B cell (primary cell): ENCODE data around the gene CELF2. TPM values are rescaled to one million over a fixed set of nuclear protein-coding genes. Genes with fewer than 3 reads are reported as not detected.

Experiments
- ATAC-seq: fragments of 200-7000 bp; cut with Tn5 transposase; one replicate; pipeline ENCODE4 v1.10.0; 2021; ENCODE audit warnings: low read depth, mild to moderate bottlenecking, moderate number of reproducible peaks, moderate library complexity
- CTCF ChIA-PET: fragments of 350-600 bp; sonication (Branson Sonifier 250); formaldehyde crosslinking; loops from one replicate; lab custom pipeline; 2021; ENCODE audit warnings: antibody characterized with exemption, inconsistent platforms; lab: Charles Lee
- POLR2A ChIA-PET: fragments of 350-600 bp; sonication (Branson Sonifier 250); formaldehyde crosslinking; loops from one replicate; lab custom pipeline; 2021; ENCODE audit warnings: antibody characterized with exemption; lab: Charles Lee
- DNase-seq: peaks from one replicate; pipeline ENCODE4 v3.0.0; 2013
- H2AFZ ChIP-seq: 2 replicates; pipeline ENCODE4 v1.6.1; 2012; ENCODE audit warnings: mild to moderate bottlenecking, low read depth, low read length; ENCODE audit not compliant: insufficient read depth, poor library complexity, severe bottlenecking
- H3K27ac ChIP-seq, 2 donors: 1 replicate in 1 of 2; 2 replicates in 1 of 2; pipeline ENCODE4 v1.5.1; 2012 to 2013; ENCODE audit warnings: low read length in 2 of 2, mild to moderate bottlenecking in 2 of 2, moderate library complexity in 1 of 2
- H3K27me3 ChIP-seq, 4 experiments: fragments of 200-600 bp in 1 of 4; sonication (generic) in 1 of 4; replicated peaks in 1 of 4; 1 replicate in 2 of 4; 2 replicates in 2 of 4; pipeline versions ENCODE4 v1.6.1 to v1.7.0; 2013 to 2016; ENCODE audit warnings: low read length in 3 of 4, mild to moderate bottlenecking in 2 of 4, mixed read lengths in 1 of 4, moderate library complexity in 1 of 4; ENCODE audit not compliant: insufficient read depth in 4 of 4, control insufficient read depth in 3 of 4; ENCODE audit errors: control extremely low read depth in 1 of 4
- H3K36me3 ChIP-seq, 2 experiments: replicated peaks in 1 of 2; 1 replicate in 1 of 2; 2 replicates in 1 of 2; pipeline versions ENCODE4 v1.6.1 to v1.7.1; 2013; ENCODE audit warnings: low read length in 1 of 2; ENCODE audit not compliant: insufficient read depth in 2 of 2, control insufficient read depth in 1 of 2; ENCODE audit errors: control extremely low read depth in 1 of 2, extremely low read depth in 1 of 2
- H3K4me1 ChIP-seq, 2 donors: fragments of 200-600 bp in 1 of 2; sonication (generic) in 1 of 2; 1 replicate in 1 of 2; 2 replicates in 1 of 2; pipeline versions ENCODE4 v1.5.1 to v1.6.1; 2013 to 2017; ENCODE audit warnings: low read length in 2 of 2; ENCODE audit not compliant: control insufficient read depth in 2 of 2, insufficient read depth in 2 of 2
- H3K4me2 ChIP-seq: replicated peaks from 2 replicates; pipeline ENCODE3; 2012; ENCODE audit warnings: mild to moderate bottlenecking, low read depth, low read length; ENCODE audit not compliant: poor library complexity, severe bottlenecking
- H3K4me3 ChIP-seq, 5 experiments: fragments of 200-600 bp in 1 of 5; sonication (generic) in 1 of 5; 1 replicate in 3 of 5; 2 replicates in 2 of 5; pipeline versions ENCODE4 v1.5.1 to v1.7.0; 2011 to 2016; ENCODE audit warnings: low read length in 4 of 5, mild to moderate bottlenecking in 4 of 5, low read depth in 2 of 5, control low read depth in 1 of 5, moderate library complexity in 1 of 5; ENCODE audit not compliant: insufficient read depth in 1 of 5; ENCODE audit errors: control extremely low read depth in 1 of 5, extremely low read depth in 1 of 5
- H3K79me2 ChIP-seq: fragments of 200-600 bp; sonication (generic); one replicate; pipeline ENCODE4 v1.6.0; 2016; ENCODE audit warnings: low read length; ENCODE audit not compliant: control insufficient read depth, insufficient read depth
- H3K9ac ChIP-seq: fragments of 200-600 bp; sonication (generic); 2 replicates; pipeline ENCODE4 v1.6.1; 2017; ENCODE audit warnings: mild to moderate bottlenecking, low read length, moderate library complexity
- H3K9me3 ChIP-seq, 3 donors: one replicate each; pipeline versions ENCODE4 v1.6.1 to v1.7.1; 2013; ENCODE audit warnings: low read length in 2 of 3; ENCODE audit not compliant: control insufficient read depth in 2 of 3, insufficient read depth in 1 of 3; ENCODE audit errors: control extremely low read depth in 1 of 3
- H4K20me1 ChIP-seq: 2 replicates; pipeline ENCODE4 v1.6.0; 2012; ENCODE audit warnings: mild to moderate bottlenecking, low read length; ENCODE audit not compliant: insufficient read depth, control insufficient read depth, poor library complexity, severe bottlenecking
- H3K27ac Mint-ChIP-seq: one replicate; pipeline ENCODE4 v1.8.0; 2021; ENCODE audit warnings: mixed read lengths
- H3K27me3 Mint-ChIP-seq: one replicate; pipeline ENCODE4 v1.8.0; 2021; ENCODE audit warnings: mixed read lengths
- H3K4me1 Mint-ChIP-seq: one replicate; pipeline ENCODE4 v1.8.0; 2021; ENCODE audit warnings: mixed read lengths
- H3K4me3 Mint-ChIP-seq: one replicate; pipeline ENCODE4 v1.8.0; 2021; ENCODE audit warnings: mixed read lengths
- H3K9me3 Mint-ChIP-seq: one replicate; pipeline ENCODE4 v1.8.0; 2022; ENCODE audit warnings: mixed read lengths; ENCODE audit not compliant: insufficient read depth
- EZH2 ChIP-seq: IDR thresholded peaks from 2 replicates; pipeline ENCODE4 v1.6.1; 2012; ENCODE audit warnings: borderline replicate concordance, low read depth, mild to moderate bottlenecking, moderate library complexity, low read length; ENCODE audit not compliant: insufficient read depth, poor library complexity, severe bottlenecking
- WGBS: methylation state at CpG from one replicate; pipeline ENCODE4 v1.1.5; 2013; ENCODE audit warnings: missing lambda C conversion rate; ENCODE audit not compliant: insufficient coverage; 5-methylcytosine and 5-hydroxymethylcytosine counted together
- intact Hi-C: fragments of 100-400 bp; cut with micrococcal nuclease; formaldehyde crosslinking; loops from one replicate; pipeline ENCODE4 v1.10.0; 2022
- polyA plus RNA-seq: library from polyadenylated mRNA; depleted of rRNA; stranded (reverse); fragments of >200 nt; gene quantifications from 2 replicates; pipeline ENCODE4 v1.2.3, GENCODE V29; 2012
- total RNA-seq, 2 donors: library from RNA; stranded (reverse); fragments of 120-200 nt in 1 of 2; gene quantifications; 1 replicate in 1 of 2; 2 replicates in 1 of 2; pipeline versions ENCODE4 v1.2.3 to v1.2.4, GENCODE V29; 2013 to 2022
- TF ChIP-seq, protein P1 (sequence below): fragments of 200-600 bp; IDR thresholded peaks from one replicate; pipeline ENCODE4 v1.8.0; 2022; ENCODE audit warnings: antibody characterized with exemption, mild to moderate bottlenecking

Gene CELF2
- total and polyA plus RNA-seq, 2 donors (not counting 1 experiment from before 2014, with no cell fraction given), result 59.5 to 112 TPM

DNA sequence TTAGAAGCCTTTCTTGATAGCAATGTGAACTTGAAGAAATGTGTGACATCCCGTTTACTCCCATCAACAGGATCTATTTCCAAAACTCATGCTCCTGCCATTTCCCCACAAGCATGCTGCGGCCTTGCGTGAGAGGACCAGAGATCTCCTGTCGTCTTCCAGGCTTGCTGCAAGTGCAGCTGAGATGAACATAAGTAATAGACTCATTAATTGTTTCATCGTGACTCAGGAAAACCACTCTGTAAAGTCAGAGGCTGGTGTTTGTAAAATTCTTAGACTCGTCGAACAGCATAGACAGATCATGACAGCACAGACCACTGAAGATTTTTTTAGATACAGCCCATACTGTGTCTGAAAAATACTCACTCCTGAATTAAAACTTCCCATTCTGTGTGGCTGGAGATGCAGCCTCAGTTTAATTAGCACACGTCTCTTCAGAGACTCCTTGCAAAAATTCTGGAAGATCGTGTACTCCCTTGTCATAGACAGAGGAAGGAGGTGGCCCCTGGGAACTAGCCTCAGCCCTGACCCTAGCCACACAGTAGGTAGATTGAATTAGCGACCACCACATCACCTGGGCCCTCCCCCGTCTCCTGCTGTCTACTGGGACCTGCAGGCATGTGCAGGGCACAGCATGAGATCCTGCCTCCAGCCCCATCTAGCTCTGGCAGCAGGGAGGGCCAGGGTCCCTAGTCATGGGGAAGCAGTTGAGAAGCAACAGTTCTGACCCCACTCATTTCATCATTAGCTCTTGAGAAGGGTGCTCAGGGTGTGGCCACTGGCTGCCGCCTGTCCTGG is 226.0 kb downstream of the CELF2 start:
- Histone ChIP-seq H3K4me3 (peak overlapping the region in 4 of 5 experiments; percentile 27 to 58 (median 30)), H3K4me1 (peaks cover 85 to 91% of the 10 kb centered on the region in 2 donors), H3K4me2 (peak overlapping the region; percentile 81), H3K27ac (peak overlapping the region; percentile 66 to 80), H2AFZ (no peak overlapping the region), H3K9me3 (peaks cover 0 to 8% (median 0%) of the 10 kb centered on the region in 3 donors), H3K36me3 (peaks cover 0 to 41% of the 10 kb centered on the region in 2 experiments), H3K27me3 (no peaks in the 10 kb centered on the region), H3K9ac (peak overlapping the region; percentile 57), H3K79me2 (peaks cover 94% of the 10 kb centered on the region), H4K20me1 (peaks cover 97% of the 10 kb centered on the region)
- Mint-ChIP-seq H3K27ac (peak overlapping the region; percentile 97), H3K9me3 (no peaks in the 10 kb centered on the region), H3K27me3 (no peaks in the 10 kb centered on the region), H3K4me1 (peaks cover 47% of the 10 kb centered on the region), H3K4me3 (peak overlapping the region; percentile 91)
- 44% methylated on average over 6 of the region's 12 CpGs for WGBS
- TF ChIP-seq, protein P1, sequence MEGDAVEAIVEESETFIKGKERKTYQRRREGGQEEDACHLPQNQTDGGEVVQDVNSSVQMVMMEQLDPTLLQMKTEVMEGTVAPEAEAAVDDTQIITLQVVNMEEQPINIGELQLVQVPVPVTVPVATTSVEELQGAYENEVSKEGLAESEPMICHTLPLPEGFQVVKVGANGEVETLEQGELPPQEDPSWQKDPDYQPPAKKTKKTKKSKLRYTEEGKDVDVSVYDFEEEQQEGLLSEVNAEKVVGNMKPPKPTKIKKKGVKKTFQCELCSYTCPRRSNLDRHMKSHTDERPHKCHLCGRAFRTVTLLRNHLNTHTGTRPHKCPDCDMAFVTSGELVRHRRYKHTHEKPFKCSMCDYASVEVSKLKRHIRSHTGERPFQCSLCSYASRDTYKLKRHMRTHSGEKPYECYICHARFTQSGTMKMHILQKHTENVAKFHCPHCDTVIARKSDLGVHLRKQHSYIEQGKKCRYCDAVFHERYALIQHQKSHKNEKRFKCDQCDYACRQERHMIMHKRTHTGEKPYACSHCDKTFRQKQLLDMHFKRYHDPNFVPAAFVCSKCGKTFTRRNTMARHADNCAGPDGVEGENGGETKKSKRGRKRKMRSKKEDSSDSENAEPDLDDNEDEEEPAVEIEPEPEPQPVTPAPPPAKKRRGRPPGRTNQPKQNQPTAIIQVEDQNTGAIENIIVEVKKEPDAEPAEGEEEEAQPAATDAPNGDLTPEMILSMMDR, result no peak
- no peak for TF ChIP-seq EZH2
- ATAC-seq (no peak), DNase-seq (no peak)
- ChIA-PET POLR2A (interaction anchor here (0.6 to 5.0 kb wide), 11 partner anchors 12 to 346 kb away, joined by 3 to 52 read pairs (median 4); no protein-coding TSS in a partner anchor), CTCF (interaction anchor here (0.5 to 3.0 kb wide), 17 partner anchors 12 to 130 kb away, joined by 3 to 22 read pairs (median 5); no protein-coding TSS in a partner anchor)
- intact Hi-C loops, result loop anchor here (5.0 kb wide), 1 partner anchor 46 kb away; no protein-coding TSS in a partner anchor
